ENCODE measurements around the gene BCAN. TPM values are rescaled to one million over a fixed set of nuclear protein-coding genes. Genes with fewer than 3 reads are reported as not detected.

Gene BCAN
- total and polyA plus RNA-seq, 2 of the 8 experiments (the other 6 are each of a cell fraction or from before 2014, with no cell fraction given), result 4.5 to 24.0 TPM

DNA sequence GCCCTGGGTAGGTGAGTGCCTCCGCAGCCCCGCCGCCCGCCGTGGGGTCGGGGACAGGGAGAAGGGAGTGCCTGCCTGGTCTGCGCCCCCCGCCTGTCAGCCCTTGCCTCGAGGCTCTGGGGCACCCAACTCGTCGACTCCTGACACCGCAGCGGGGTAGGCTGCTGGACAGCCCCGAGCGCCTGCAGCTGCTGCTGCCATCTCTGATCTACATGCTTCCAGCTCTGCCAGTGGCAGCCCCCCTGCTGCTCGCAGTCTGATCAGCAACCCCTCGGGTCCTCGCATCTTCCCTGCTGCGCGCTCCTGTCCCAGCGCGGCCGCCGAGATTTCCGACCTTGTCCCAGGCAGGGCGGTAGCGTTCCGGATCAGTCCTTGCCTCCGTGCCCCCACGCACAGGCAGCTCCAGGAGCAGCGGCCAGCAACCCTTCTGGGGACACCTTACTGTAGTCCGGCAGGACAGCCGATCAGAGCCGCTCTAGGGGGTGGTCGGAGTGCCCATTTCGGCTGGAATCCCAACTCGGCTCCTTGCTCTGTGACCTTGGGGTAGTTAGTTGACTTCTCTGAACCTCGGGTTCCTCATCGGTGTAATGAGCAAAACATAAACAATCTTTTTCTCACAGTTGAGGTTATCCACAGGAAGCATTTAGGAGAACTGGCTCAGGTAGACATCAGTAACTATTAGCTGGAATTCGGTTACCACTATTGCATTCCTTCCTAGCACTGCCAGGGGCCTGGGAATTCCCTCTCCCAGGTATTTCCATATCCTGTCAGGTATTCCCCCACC lies 540 bp downstream of the BCAN start:
- Histone ChIP-seq H2BK5ac (ENCODE audit: low read depth, low read length) (no peak overlapping the region), H4K5ac (ENCODE audit: insufficient read length, low read depth, low read length) (no peak overlapping the region), H3K36me3 (ENCODE audit: control insufficient read depth in 2 of 4, insufficient read depth in 4 of 4, low read length in 3 of 4) (no peaks in the 10 kb centered on the region), H3K79me2 (ENCODE audit: control insufficient read depth in 1 of 2, insufficient read depth in 2 of 2, low read length in 2 of 2) (no peaks in the 10 kb centered on the region), H2BK120ac (replicated peaks; ENCODE audit: low read depth, low read length) (no peak overlapping the region), H3K9ac (replicated peaks in 1 of 4; ENCODE audit: extremely low read depth in 1 of 4, low read depth in 3 of 4, low read length in 3 of 4) (peak overlapping the region in 1 of 4 experiments; percentile 54; a peak in 2 of 7 replicates), H3K79me1 (ENCODE audit: low read depth, low read length) (no peaks in the 10 kb centered on the region), H2BK12ac (ENCODE audit: low read depth, low read length) (peak overlapping the region; percentile 50; the same call in 1 of the 2 replicates), H3K9me3 (ENCODE audit: insufficient read depth in 2 of 2, low read depth in 1 of 2, low read length in 1 of 2) (no peaks in the 10 kb centered on the region), H2BK15ac (ENCODE audit: low read length) (no peak overlapping the region), H3K4me2 (ENCODE audit: insufficient read depth in 1 of 2, low read depth in 2 of 2, low read length in 2 of 2) (peak overlapping the region; percentile 77 to 95), H4K20me1 (replicated peaks in 1 of 2; ENCODE audit: control insufficient read depth in 1 of 2, insufficient read depth in 2 of 2, low read length in 2 of 2) (peaks cover 0 to 4% of the 10 kb centered on the region in 2 experiments), H3K27ac (ENCODE audit: low read depth, low read length) (no peak overlapping the region), H3K4me1 (replicated peaks in 1 of 4; ENCODE audit: control insufficient read depth in 3 of 4, insufficient read depth in 4 of 4, low read length in 3 of 4) (peaks cover 8 to 23% (median 15%) of the 10 kb centered on the region in 4 experiments), H4K91ac (replicated peaks; ENCODE audit: insufficient read length, low read length) (no peak overlapping the region), H3K4me3 (ENCODE audit: extremely low read depth in 1 of 4, insufficient read depth in 2 of 4, low read depth in 3 of 4, low read length in 4 of 4) (peak overlapping the region; percentile 26 to 72 (median 53)), H2BK20ac (ENCODE audit: low read length) (no peak overlapping the region), H3K56ac (replicated peaks; ENCODE audit: insufficient read length, low read depth, low read length) (no peak overlapping the region), H3K23ac (ENCODE audit: insufficient read length) (no peak overlapping the region), H3K27me3 (replicated peaks in 1 of 4; ENCODE audit: control insufficient read depth in 3 of 4, extremely low read depth in 1 of 4, insufficient read depth in 3 of 4, low read length in 3 of 4) (peaks cover 11 to 89% (median 67%) of the 10 kb centered on the region in 4 experiments), H3K23me2 (ENCODE audit: low read depth, low read length) (peaks cover 13% of the 10 kb centered on the region; the same call in 1 of the 2 replicates), H3K4ac (replicated peaks; ENCODE audit: insufficient read length, low read depth, low read length) (no peak overlapping the region), H3K18ac (ENCODE audit: extremely low read depth, low read length) (peak overlapping the region; percentile 67; the same call in 1 of the 2 replicates), H4K8ac (ENCODE audit: extremely low read depth, insufficient read depth, low read length) (peak overlapping the region; percentile 62; the same call in 1 of the 2 replicates), H3K14ac (ENCODE audit: insufficient read length) (no peak overlapping the region), H2AFZ (ENCODE audit: low read length) (no peak overlapping the region), H2AK5ac (ENCODE audit: low read depth, low read length) (no peak overlapping the region)
- CTCF ChIA-PET (ENCODE audit: partially characterized antibody), result interaction anchor here (0.6 to 43.0 kb wide), 17 partner anchors 9 to 285 kb away, joined by 3 to 868 read pairs (median 5); partner anchors contain the start of genes CRABP2, HAPLN2, NAXE and NES
- POLR2A ChIA-PET (ENCODE audit: partially characterized antibody), result interaction anchor here (0.9 to 3.6 kb wide), 14 partner anchors 8 to 185 kb away, joined by 3 to 13 read pairs (median 4); partner anchors contain the start of gene HDGF
- DNase-seq (ENCODE audit: low read depth in 1 of 2, low spot score in 2 of 2) (no peak), FAIRE-seq (no peak)
- WGBS, 2 experiments (ENCODE audit: extremely low coverage in 1 of 2, insufficient coverage in 1 of 2, insufficient read length in 1 of 2, insufficient replicate concordance in 2 of 2, low coverage in 1 of 2, low lambda C conversion rate in 2 of 2, missing lambda C conversion rate in 1 of 2), result 7% methylated on average over 36 of the region's 40 CpGs; no CpG with 5 or more reads in 1 of the 2 experiments

All from H1 (cell line).